Astrocyte (in vitro differentiated cells and primary cell): ENCODE data around the gene TNFRSF19. TPM values are rescaled to one million over a fixed set of nuclear protein-coding genes. Genes with fewer than 3 reads are reported as not detected.

Experiments
- DNase-seq: peaks from one replicate; pipeline ENCODE4 v3.0.0-alpha.2; 2010; ENCODE audit warnings: low read depth
- FAIRE-seq: peaks from 2 replicates; lab custom pipeline; 2011; peaks lifted over from hg19 to GRCh38; lab: Jason Lieb, UNC
- H2AFZ ChIP-seq: 2 replicates; pipeline ENCODE4 v1.6.0; 2012; ENCODE audit warnings: low read depth, low read length, inconsistent platforms
- H3K27ac ChIP-seq: 2 replicates; pipeline ENCODE4 v1.5.1; 2011; ENCODE audit warnings: low read depth, low read length, inconsistent platforms
- H3K27me3 ChIP-seq: 2 replicates; pipeline ENCODE4 v1.6.0; 2011; ENCODE audit warnings: low read length, inconsistent platforms; ENCODE audit not compliant: insufficient read depth
- H3K36me3 ChIP-seq: 2 replicates; pipeline ENCODE4 v1.5.1; 2011; ENCODE audit warnings: low read length, inconsistent platforms; ENCODE audit not compliant: insufficient read depth
- H3K4me1 ChIP-seq: 2 replicates; pipeline ENCODE4 v1.5.1; 2011; ENCODE audit warnings: low read length, inconsistent platforms; ENCODE audit not compliant: insufficient read depth
- H3K4me2 ChIP-seq: 2 replicates; pipeline ENCODE4 v1.6.0; 2012; ENCODE audit warnings: low read length, inconsistent platforms
- H3K4me3 ChIP-seq: 2 replicates; pipeline ENCODE4 v1.5.1; 2011; ENCODE audit warnings: low read depth, mild to moderate bottlenecking, low read length, inconsistent platforms; ENCODE audit not compliant: insufficient read depth
- H3K79me2 ChIP-seq: 2 replicates; pipeline ENCODE4 v1.6.0; 2012; ENCODE audit warnings: mild to moderate bottlenecking, low read length, inconsistent platforms; ENCODE audit not compliant: insufficient read depth
- H3K9ac ChIP-seq: 2 replicates; pipeline ENCODE4 v1.6.0; 2012; ENCODE audit warnings: mild to moderate bottlenecking, low read length, inconsistent platforms
- H3K9me3 ChIP-seq: 2 replicates; pipeline ENCODE4 v1.5.1; 2012; ENCODE audit warnings: low read depth, mild to moderate bottlenecking, low read length, inconsistent platforms; ENCODE audit not compliant: insufficient read depth
- H4K20me1 ChIP-seq: 2 replicates; pipeline ENCODE4 v1.6.0; 2012; ENCODE audit warnings: low read length, inconsistent platforms; ENCODE audit not compliant: insufficient read depth
- H3K27ac Mint-ChIP-seq: one replicate; pipeline ENCODE4 v1.8.0; 2021; ENCODE audit warnings: mild to moderate bottlenecking, mixed read lengths; ENCODE audit not compliant: unreplicated experiment
- H3K27me3 Mint-ChIP-seq: one replicate; pipeline ENCODE4 v1.8.0; 2021; ENCODE audit warnings: low read depth, mixed read lengths; ENCODE audit not compliant: unreplicated experiment
- H3K36me3 Mint-ChIP-seq: one replicate; pipeline ENCODE4 v1.8.0; 2021; ENCODE audit warnings: low read depth, mixed read lengths; ENCODE audit not compliant: unreplicated experiment
- H3K4me1 Mint-ChIP-seq: one replicate; pipeline ENCODE4 v1.8.0; 2021; ENCODE audit warnings: low read depth, mixed read lengths; ENCODE audit not compliant: unreplicated experiment
- H3K4me3 Mint-ChIP-seq: one replicate; pipeline ENCODE4 v1.8.0; 2021; ENCODE audit warnings: mild to moderate bottlenecking, moderate library complexity, mixed read lengths; ENCODE audit not compliant: unreplicated experiment
- H3K9me3 Mint-ChIP-seq: one replicate; pipeline ENCODE4 v1.8.0; 2021; ENCODE audit warnings: mild to moderate bottlenecking, mixed read lengths; ENCODE audit not compliant: unreplicated experiment
- CTCF ChIP-seq: IDR thresholded peaks from 2 replicates; pipeline ENCODE4 v1.5.1; 2011; ENCODE audit warnings: low read depth, mild to moderate bottlenecking, inconsistent platforms, low read length, moderate library complexity; ENCODE audit not compliant: insufficient read depth
- EZH2 ChIP-seq: IDR thresholded peaks from 2 replicates; pipeline ENCODE4 v1.6.1; 2012; ENCODE audit warnings: mild to moderate bottlenecking, low read length, inconsistent platforms; ENCODE audit not compliant: insufficient read depth
- total RNA-seq: library from RNA; stranded (reverse); gene quantifications from 2 replicates; pipeline ENCODE4 v1.2.1, GENCODE V29; 2021

The TNFRSF19 gene
- total RNA-seq, 1 donor from 2014 or later, result 27.8 TPM

- H3K27ac Mint-ChIP-seq, result peak overlapping the region; percentile 53
- Histone ChIP-seq H3K4me3 (no peak overlapping the region), H3K4me1 (no peaks in the 10 kb centered on the region), H3K9me3 (no peaks in the 10 kb centered on the region), H3K27ac (no peak overlapping the region), H3K4me2 (no peak overlapping the region), H3K79me2 (peaks cover 2% of the 10 kb centered on the region), H4K20me1 (no peaks in the 10 kb centered on the region), H2AFZ (no peak overlapping the region), H3K27me3 (no peaks in the 10 kb centered on the region), H3K36me3 (no peaks in the 10 kb centered on the region), H3K9ac (no peak overlapping the region)
- H3K4me3 Mint-ChIP-seq, result no peak overlapping the region
- TF ChIP-seq EZH2, result no peak
- FAIRE-seq (no peak), DNase-seq (peak; percentile 57)
- peaks cover 19% of the 10 kb centered on the region for H3K4me1 Mint-ChIP-seq
- no peaks in the 10 kb centered on the region for H3K9me3 Mint-ChIP-seq
- no peaks in the 10 kb centered on the region for H3K27me3 Mint-ChIP-seq
- H3K36me3 Mint-ChIP-seq, result peaks cover 23% of the 10 kb centered on the region
These were observed 69.5 kb downstream of the TNFRSF19 start for GRCh38 chr13:23639674-23640073.

GRCh38 chr13:23642110-23642509, 71.9 kb downstream of the TNFRSF19 start:
- H3K36me3 Mint-ChIP-seq, result peaks cover 22% of the 10 kb centered on the region
- H3K4me3 Mint-ChIP-seq, result no peak overlapping the region
- no peak overlapping the region for H3K4me2 ChIP-seq
- H4K20me1 ChIP-seq, result no peaks in the 10 kb centered on the region
- H3K9me3 Mint-ChIP-seq, result peaks cover 3% of the 10 kb centered on the region
- no peaks in the 10 kb centered on the region for H3K36me3 ChIP-seq
- H3K27me3 Mint-ChIP-seq, result no peaks in the 10 kb centered on the region
- H3K9me3 ChIP-seq, result no peaks in the 10 kb centered on the region
- H3K27ac ChIP-seq, result no peak overlapping the region
- peaks cover 20% of the 10 kb centered on the region for H3K4me1 Mint-ChIP-seq
- TF ChIP-seq EZH2 (no peak), CTCF (no peak)
- no peak overlapping the region for H3K27ac Mint-ChIP-seq
- no peak overlapping the region for H3K9ac ChIP-seq
- H2AFZ ChIP-seq, result no peak overlapping the region
- no peaks in the 10 kb centered on the region for H3K79me2 ChIP-seq
- no peaks in the 10 kb centered on the region for H3K27me3 ChIP-seq
- no peak overlapping the region for H3K4me3 ChIP-seq
- no peak for FAIRE-seq
- no peaks in the 10 kb centered on the region for H3K4me1 ChIP-seq
- DNase-seq, result peak; percentile 65

- FAIRE-seq (no peak), DNase-seq (no peak)
- H3K4me2 ChIP-seq, result no peak overlapping the region
- Mint-ChIP-seq H3K27me3 (no peaks in the 10 kb centered on the region), H3K36me3 (peaks cover 17% of the 10 kb centered on the region), H3K27ac (no peak overlapping the region), H3K9me3 (peaks cover 5% of the 10 kb centered on the region), H3K4me1 (peaks cover 18% of the 10 kb centered on the region), H3K4me3 (no peak overlapping the region)
- H3K4me1 ChIP-seq, result no peaks in the 10 kb centered on the region
- no peak overlapping the region for H3K9ac ChIP-seq
- H4K20me1 ChIP-seq, result no peaks in the 10 kb centered on the region
- H3K9me3 ChIP-seq, result no peaks in the 10 kb centered on the region
- H3K27me3 ChIP-seq, result no peaks in the 10 kb centered on the region
- no peaks in the 10 kb centered on the region for H3K36me3 ChIP-seq
- TF ChIP-seq CTCF, result no peak
- TF ChIP-seq EZH2, result no peak
- no peak overlapping the region for H3K27ac ChIP-seq
- no peak overlapping the region for H2AFZ ChIP-seq
- no peak overlapping the region for H3K4me3 ChIP-seq
- no peaks in the 10 kb centered on the region for H3K79me2 ChIP-seq
These were observed 73.3 kb downstream of the TNFRSF19 start for GRCh38 chr13:23643338-23644125.
